DMS153 (cell line): ENCODE results near the gene IGFBP5.

Experiments used
- DNase-seq: peaks from one replicate; lab custom pipeline; 2025; lab: John Stamatoyannopoulos, UW

IGFBP5 gene

DNA sequence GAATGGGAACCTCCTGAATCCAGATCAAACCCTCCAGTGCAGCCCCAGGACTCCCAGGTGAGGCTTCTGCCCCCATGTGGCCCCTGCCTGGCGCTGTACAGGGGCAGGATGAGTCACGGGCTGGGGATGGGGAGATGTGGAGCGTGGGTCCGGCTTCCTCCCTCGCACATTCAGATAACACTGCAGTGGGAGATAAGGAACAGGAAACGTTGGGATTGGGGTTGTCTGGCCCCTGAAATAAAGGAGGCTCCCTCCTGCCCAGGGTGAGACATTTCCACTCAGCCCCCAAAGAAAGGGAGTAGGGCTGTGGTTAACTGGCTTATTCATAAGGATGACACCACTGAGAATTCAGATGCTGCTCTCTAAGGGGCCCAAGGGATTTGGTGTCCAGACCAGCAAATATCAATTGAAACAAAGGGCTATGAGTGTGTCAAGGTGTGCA is 30.7 kb downstream of the IGFBP5 start:
- DNase-seq: no peak

DNA sequence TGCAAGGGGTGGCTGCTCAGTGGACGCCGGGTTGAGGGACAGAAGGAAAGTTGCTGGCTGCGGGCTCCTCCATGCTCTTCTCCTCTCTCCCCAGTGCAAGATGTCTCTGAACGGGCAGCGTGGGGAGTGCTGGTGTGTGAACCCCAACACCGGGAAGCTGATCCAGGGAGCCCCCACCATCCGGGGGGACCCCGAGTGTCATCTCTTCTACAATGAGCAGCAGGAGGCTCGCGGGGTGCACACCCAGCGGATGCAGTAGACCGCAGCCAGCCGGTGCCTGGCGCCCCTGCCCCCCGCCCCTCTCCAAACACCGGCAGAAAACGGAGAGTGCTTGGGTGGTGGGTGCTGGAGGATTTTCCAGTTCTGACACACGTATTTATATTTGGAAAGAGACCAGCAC is 31.5 kb downstream of the IGFBP5 start:
- no peak for DNase-seq

DNA sequence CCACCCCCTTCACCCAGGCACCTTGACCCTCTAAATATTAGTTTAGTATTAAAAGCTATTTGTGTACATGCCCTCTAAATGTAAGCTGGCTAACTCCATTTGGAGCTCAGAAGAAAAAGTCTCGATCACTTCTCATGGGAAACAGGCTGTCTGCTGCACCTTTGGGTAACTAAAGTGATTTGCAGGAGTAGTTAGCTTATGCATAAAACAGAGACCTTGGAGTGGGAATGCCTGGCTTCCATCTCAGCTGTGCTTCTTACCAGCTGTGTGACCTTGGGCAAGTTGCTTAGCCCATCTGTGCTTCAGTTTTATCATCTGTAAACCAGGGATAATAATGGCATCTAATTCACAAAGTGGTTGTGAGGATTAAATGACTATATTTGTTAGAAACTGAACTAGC is 32.2 kb downstream of the IGFBP5 start:
- DNase-seq: no peak

GRCh38 chr2:216661639-216662375 is 33.5 kb downstream of the IGFBP5 start:
- no peak for DNase-seq

DNA sequence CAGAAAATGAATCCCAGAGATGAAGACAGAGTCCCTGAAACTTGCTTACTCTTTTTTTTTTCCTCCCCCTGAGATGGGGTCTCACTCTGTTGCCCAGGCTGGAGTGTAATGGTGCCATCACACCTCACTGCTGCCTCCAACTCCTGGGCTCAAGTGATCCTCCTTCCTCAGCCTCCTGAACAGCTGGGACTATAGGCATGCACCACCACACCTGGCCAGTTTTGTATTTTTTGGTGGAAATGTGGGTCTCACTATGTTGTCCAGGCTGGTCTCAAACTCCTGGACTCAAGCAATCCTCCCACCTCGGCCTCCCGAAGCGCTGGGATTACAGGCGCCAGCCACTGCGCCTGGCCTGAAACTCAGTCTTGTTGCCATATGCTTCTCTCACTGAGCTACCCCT is 34.3 kb downstream of the IGFBP5 start:
- DNase-seq: no peak

DNA sequence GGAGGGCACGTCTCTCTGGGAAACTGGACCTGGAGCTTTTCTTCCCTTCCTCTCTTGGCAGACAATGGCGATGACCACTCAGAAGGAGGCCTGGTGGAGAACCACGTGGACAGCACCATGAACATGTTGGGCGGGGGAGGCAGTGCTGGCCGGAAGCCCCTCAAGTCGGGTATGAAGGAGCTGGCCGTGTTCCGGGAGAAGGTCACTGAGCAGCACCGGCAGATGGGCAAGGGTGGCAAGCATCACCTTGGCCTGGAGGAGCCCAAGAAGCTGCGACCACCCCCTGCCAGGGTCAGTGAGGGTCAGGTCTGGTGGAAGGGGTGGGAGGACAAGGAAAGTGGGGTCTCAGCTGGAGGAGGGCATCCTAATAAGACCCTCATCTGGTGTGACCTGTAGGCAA is 34.9 kb downstream of the IGFBP5 start:
- DNase-seq: no peak

GRCh38 chr2:216659276-216659675 is 36.1 kb downstream of the IGFBP5 start:
- DNase-seq: no peak

GRCh38 chr2:216658757-216659156 is 36.6 kb downstream of the IGFBP5 start:
- DNase-seq: no peak

GRCh38 chr2:216657980-216658379 is 37.4 kb downstream of the IGFBP5 start:
- no peak for DNase-seq

- no peak for DNase-seq
Measured at GRCh38 chr2:216657086-216657855, 38.1 kb downstream of the IGFBP5 start.

- no peak for DNase-seq
Measured at GRCh38 chr2:216654528-216655052, 40.8 kb downstream of the IGFBP5 start.

GRCh38 chr2:216653931-216654365 is 41.4 kb downstream of the IGFBP5 start:
- DNase-seq: no peak

GRCh38 chr2:216653093-216653799 is 42.1 kb downstream of the IGFBP5 start:
- no peak for DNase-seq

DNA sequence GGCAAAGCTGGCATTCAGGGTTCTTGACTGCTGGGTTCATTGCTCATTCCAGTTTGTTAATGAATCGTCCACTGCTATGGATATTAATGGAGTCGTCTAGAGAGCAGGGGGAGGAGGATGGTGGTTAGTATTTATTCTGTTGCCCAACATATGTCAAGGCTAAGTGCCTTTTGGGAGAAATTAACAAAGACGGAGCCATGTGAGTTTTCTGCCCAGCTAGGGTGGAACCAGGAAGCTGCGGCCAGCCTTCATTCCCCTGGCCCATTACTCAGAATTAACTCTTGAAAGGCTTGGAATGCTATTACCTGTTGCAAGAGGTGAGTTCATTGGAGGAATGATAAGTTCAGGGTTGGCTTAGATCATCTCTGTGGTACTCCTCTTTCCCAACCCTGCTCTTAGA is 42.8 kb downstream of the IGFBP5 start:
- no peak for DNase-seq

GRCh38 chr2:216651351-216651881 is 43.9 kb downstream of the IGFBP5 start:
- no peak for DNase-seq

GRCh38 chr2:216650626-216651257 is 44.6 kb downstream of the IGFBP5 start:
- DNase-seq: no peak

- DNase-seq: no peak
Measured at GRCh38 chr2:216649574-216649973, 45.8 kb downstream of the IGFBP5 start.

DNA sequence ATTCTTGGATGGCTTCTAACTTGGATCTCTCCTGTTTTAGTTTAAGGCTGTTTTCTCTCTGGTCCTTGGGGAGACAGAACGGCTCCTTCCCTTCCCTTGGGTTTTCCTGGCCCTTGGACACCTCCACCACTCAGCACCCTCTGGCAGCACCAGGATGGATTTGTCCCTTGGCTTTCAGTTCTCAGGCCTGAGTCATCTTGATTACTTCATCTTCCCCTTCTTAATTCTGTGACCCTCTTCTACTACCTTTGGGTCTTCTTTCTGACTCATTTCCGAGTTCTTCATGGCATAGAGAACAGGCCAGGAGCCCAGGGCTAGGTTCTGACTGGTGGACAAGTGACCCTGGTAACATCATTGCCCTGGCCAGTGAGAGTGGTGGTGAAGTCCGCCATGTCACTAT is 47.2 kb downstream of the IGFBP5 start:
- DNase-seq: no peak

DNA sequence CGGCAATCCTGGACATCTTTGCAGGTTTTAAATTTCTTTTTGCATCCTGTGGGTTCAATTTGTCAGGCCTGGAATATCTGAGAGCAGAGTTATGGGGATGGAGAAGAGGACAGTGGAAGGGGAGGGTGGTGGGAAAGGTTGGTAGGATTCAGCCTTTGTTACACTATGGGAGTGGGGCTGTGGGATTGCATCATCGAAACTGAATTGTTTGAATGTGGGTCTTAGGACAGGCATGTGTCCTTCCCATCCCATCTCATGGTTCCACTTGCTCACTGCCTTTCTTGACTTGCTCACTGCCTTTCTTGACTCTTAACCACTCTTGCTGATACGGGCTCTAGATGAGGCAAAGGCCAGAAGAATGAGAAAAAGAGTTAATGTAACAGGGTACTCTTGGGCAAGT is 49.2 kb downstream of the IGFBP5 start:
- no peak for DNase-seq

- DNase-seq: no peak
Measured at GRCh38 chr2:216645636-216645950, 49.8 kb downstream of the IGFBP5 start.

DNA sequence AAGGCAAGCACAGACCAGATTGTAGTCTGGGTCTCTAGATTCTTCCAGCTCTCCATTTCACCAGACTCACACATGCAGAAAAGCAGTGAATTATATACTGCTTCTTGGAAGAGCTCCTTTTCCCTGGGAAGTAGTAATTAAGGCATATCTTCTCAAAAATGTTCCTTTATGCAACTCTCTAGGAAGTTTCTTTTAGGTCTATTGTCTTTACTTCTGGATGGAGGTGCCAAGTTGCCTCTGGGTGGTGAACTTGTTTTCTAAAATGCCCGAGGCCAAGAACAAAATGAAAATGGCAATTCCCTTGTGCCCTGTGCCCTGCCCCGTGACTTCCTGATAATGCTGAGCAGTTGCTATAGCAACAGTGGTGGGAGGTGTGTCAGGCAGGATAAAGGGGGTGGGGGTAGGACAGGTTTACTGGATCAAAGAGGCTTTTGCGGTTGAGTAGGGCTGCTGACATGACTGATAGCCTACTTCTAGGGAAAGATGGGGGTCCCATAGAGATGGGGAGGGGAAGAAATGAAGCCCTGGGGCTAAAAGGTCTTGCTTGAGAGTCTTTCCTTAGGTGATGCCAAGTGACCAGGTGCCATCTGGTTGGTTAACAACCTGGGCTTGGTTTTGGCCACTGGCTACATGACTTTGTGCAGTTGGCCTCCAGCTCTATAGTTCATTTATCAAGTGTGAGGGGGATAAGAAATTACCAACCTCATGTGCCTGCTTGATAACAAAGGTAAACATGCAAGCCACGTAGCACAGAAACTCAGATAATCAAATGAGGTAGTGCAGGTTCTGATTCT is 50.3 kb downstream of the IGFBP5 start:
- no peak for DNase-seq
